Measurements from ENCODE around the gene CGB1.
A peak's percentile ranks its signal among the peaks of the same experiment; 100 is the strongest.

Gene CGB1

DNA sequence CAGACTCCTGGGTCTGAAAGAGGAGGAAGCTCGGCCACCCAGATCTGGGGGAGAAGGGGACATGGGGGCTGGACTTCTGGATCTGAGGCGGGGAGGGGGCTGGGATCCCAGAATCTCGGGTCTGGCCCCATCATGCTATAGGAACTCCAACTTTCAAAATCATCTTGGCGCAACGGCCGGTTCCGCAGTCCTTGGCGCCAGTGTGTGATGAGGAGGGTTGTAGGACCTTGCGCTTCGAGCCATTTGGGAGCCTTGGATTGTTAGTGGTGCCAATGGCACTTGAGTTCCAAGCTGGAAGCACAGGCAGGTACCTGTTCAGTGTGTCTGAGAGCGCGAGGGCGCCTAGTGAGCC lies 42.7 kb downstream of the CGB1 start:
- DNase-seq (ENCODE audit: low read depth in 2 of 2), result no peak

DNA sequence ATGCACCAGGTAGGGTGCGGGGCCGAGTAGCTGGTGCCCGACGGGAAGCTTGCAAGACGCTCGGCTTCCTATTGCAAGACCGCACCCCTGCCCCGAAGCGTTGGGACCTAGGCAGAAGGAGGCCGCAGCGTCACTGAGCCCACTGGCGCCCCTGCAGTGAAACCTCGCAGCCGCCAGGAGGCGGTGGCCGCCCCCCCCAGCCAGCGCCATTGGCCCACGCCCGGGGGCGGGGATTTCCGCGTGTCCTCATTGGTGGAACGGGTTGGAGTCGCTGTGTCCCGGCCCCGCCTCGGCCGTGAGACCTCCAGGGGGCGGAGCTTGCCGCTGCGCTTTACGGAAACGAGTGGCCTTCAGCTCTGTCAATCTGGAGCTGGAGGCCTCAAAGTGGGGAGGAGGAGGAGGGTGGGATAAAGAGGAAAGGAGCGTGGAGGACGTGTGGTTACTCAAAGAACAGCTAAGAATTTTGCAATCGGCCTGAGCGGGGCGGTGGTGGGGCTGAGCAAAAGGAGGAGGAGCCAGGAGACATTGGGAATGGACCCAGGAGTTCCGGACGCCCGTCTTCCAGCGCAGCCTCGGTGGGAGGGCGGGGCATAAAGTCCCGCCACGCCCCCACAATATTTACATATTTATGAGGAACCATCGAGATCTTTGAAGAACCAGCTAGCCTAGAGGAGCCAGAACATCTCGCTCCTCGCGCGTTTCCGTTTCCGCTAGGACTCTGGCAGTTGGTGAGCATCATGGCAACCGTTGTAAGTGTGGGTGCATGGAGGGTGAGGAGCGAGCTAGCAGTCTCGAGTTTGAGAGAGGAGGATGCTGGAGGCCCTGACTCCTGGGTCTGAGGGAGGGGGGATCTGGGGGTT lies 43.3 kb downstream of the CGB1 start, which contains the start of the genes GYS1 and RUVBL2:
Gene GYS1 (minus strand): TSS at position 135 of the 860 bp plus-strand sequence. CDS start 197 bp downstream, outside the sequence.
Gene RUVBL2 (plus strand): TSS at position 713 of the 860 bp plus-strand sequence. CDS start 25 bp downstream, at position 738.
- DNase-seq (ENCODE audit: low read depth in 2 of 2), result peak; percentile 99

DNA sequence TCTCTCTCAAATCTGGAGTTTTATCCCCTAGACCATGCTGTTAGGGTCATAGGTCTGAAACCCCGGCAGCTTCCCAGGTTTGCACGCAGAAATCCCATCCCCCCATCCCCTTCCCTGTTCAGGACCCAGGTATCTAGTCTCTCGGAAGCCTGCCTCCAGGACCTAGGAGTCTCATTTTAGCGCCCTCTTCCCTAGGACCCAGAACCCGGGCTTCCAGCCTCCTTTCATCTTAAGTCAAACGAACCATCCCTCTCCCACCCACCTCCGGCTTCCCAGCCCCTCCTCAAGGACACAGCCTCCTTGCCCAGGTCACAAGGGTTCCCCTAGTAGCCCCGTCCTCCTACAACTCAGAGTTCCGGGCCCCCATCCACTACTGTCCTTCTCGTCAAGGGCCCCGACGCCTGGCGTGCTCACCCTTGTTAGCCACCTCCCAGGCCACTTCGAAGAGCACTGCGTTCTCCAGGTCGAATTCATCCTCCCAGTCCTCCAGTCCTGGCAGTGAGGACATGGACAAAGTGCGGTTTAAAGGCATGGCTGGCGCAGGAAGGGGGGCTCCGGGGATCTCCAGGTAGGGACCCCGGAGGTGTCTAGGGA lies 44.0 kb downstream of the CGB1 start:
- no peak for DNase-seq (ENCODE audit: low read depth in 2 of 2)

DNA sequence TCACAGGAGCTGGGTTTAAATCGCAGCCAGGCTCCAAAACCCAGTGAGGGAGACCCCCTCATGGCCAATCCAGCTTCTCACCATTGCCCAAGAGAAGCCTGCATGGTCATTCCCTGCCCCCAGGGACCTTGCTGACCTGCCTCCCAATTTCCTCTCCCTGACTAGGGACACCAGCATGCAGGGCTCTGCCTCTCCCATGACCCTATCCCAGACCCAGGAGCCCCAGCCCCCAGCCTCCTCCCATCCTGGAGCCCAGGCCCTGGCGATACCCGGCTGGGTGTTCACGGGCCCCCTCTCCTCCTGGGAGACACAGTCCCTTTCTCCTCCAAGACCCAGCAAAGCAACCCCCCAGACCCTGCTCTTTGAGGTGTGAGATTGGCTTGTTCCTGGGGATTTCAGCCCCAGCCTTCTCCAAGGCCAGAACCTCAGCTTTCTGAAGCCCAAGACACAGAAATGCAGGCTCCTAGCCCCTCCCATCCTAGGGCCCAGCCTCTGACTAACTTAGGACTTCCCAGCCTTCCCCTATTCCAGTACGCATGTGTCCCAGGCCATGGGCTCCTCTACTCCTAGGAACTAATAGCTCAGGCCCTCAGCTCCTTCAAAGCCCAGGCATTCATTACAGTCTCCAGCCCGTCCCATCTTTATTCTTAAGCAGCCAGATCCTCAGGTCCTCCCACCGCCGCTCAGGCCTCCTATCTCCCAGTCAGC lies 44.7 kb downstream of the CGB1 start:
- DNase-seq (ENCODE audit: low read depth in 2 of 2), result no peak

DNA sequence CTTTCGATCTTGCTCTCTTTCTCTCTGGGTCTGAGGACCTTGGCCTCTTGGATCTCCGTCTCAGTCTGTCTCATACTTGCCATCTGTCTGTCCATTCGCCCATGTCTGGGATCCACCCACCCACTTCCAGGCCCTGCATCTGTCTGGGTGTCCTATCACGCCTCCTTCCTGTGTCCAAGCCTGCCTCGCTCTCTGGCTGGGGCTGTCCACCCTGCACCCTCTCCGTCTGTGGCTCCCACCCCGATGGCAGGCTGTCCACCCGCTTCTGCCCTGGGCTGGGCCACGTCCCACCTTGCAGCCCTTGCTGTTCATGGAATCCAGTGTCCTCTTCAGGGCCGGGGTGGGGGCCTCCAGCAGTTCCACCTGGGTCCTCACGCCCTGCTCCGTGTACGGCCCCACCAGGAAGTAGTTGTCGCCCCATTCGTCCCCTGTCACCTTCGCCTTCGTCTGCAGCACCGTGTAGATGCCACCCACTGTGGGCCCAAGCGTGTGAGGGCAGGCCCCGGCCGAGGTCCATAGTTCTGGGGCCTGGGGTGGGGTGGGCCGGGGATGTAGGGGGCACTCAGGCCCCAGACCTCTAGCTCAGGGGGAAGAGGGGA lies 45.6 kb downstream of the CGB1 start:
- no peak for DNase-seq (ENCODE audit: low read depth in 2 of 2)

DNA sequence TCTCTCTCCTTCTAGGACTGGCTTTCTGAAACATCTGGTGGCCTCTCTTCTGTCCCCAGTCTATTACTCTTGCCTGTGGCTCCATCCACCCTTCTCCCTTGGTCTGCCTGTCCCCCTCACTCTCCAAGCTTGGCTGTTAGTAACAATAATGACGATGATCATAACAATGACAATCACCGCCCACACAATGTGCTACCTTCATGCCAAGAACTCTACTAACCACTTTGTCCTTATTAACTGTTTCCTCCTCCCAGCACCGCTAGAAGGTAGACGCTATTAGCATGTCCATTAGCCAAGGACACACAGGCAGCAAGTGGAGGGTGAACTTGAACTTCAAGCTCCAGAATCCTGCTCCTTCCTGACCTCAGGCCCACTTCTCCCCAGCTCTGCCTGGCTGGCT lies 46.3 kb downstream of the CGB1 start:
- DNase-seq (ENCODE audit: low read depth in 2 of 2), result no peak

DNA sequence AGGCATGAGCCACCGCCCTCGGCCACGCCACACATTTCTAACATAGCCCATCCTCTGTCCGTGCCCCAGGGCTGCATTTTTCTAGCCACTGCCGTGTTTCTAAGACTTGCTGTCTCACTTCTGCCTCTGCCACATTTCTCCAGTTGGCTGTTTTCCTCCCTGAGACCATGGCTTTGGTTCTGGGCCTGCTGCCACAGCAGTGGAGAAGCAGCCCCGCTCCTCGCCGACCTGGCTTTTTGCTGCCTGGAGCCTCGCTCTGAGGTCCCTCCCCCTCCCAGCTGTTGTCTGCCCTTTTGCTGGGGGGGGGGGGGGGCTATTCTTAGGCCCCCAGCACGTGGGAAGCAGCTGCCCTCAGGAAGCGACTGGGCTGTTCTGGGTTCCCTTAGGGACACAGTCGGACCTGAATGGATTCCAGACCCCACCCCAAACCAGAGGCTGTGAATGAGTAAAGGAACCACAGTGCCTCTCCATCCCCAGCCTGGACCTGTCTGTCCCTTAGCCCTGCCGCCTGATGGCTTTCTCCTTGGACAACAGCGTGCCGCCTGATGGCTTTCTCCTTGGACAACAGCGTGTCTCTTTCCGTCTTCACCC lies 46.9 kb downstream of the CGB1 start:
- DNase-seq (ENCODE audit: low read depth in 2 of 2), result no peak

DNA sequence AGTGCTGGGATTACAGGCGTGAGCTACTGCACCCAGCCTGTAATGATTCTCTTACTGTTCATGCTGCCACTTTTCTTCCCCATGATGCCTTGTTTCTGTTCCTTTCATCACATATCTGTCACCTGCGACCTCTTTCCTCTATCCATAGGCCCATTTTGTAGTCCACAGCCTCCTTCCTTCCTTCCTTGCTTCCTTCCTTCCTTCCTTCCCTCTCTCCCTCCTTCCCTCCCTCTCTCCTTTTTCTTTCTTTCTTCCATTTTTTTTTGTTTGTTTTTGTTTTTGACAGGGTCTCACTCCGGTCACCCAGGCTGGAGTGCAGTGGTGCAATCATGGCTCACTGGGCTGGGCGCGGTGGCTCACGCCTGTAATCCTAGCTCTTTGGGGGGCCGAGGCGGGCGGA lies 47.8 kb downstream of the CGB1 start:
- DNase-seq (ENCODE audit: low read depth in 2 of 2), result no peak

DNA sequence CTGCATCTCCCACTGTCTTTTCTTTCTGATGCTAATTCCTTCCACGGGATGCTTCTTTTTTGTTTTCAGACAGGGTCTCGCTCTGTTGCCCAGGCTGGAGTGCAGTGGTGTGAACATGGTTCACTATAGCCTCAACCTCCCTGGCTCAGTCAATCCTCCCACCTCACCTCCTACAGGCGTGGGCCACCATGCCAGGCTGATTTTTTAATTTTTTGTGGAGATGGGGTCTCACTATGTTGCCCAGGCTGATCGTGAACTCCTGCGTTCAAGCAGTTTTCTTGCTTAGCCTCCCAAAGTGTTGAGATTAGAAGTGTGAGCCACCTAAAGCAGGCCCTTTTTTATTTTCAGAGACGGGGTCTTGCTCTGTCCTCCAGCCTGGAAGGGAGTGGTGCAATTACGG lies 48.4 kb downstream of the CGB1 start:
- DNase-seq (ENCODE audit: low read depth in 2 of 2), result no peak

DNA sequence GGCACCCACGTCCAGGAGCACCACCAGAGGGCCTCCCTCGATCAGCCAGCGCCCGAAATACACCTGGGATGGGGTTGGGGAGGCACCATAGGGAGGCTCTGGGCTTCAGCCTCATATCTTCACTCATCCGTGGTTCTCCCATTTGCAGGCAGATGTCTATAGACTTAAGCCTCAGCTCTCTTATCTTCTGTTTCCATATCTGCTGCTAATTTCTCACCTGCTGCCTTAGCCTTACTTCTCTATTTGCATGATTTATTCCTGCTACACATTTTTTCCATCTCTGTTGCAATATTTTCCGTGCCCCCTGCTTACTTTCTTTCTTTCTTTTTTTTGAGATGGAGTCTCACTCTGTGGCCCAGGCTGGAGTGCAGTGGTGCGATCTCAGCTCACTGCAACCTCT lies 49.4 kb downstream of the CGB1 start:
- DNase-seq (ENCODE audit: low read depth in 2 of 2), result no peak

DNA sequence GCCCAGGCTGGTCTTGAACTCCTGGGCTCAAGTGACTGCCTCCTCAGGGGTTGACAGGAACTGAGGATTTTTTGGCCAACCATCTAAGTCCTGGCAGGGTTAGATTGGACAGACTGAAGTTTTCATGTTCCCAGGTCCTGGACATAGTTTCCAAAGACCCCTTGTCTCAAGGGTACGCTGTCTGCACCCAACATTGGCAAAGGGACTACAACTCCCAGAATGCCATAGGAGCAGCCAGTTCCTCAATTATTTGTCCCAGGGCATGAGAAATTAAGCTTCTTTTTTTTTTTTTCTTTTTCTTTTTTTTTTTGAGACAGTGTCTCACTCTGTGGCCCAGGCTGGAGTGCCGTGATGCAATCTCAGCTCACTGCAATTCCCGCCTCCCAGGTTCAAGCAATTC lies 50.5 kb downstream of the CGB1 start:
- DNase-seq (ENCODE audit: low read depth in 2 of 2), result no peak

DNA sequence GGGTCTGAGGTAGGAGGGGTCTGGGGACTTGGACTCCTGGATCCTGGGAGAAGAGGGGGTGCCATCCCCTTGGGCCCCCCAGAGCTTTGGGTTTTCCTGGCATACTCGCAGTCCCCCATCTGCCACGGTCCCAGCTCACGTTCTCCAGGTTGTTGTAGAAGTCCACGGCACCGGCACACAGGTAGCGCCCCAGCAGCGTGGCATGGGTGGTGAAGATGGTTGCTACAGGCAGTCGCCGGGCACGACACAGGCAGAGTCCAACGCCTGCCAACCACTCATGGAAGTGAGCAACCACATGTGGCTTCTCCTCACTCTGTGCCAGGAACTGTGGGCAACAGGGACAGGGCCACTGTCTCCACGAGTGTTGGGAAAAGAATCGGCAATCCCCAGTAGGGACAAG lies 51.0 kb downstream of the CGB1 start:
- DNase-seq (ENCODE audit: low read depth in 2 of 2), result no peak

All from fibroblast of skin of left biceps (primary cell).